GM10248 (cell line): ENCODE results near the gene RNGTT.
"Not testable (repeated sequence)": the region's sequence is repeated elsewhere in the genome, so short reads cannot be mapped to it uniquely, and the experiment has no call there.

ENCODE experiments used
- CTCF ChIA-PET: fragments of 300-600 bp; sonication (Branson Sonifier 250); formaldehyde crosslinking; extraction: SDS; loops from one replicate; lab custom pipeline; 2021; ENCODE audit warnings: antibody characterized with exemption; lab: Yijun Ruan, JAX
- POLR2A ChIA-PET: fragments of 350-650 bp; sonication (Branson Sonifier 250); formaldehyde crosslinking; extraction: SDS; loops from one replicate; lab custom pipeline; 2020; ENCODE audit warnings: antibody characterized with exemption; lab: Yijun Ruan, JAX
- DNase-seq: peaks from one replicate; pipeline ENCODE4 v3.0.0; 2012; ENCODE audit errors: extremely low spot score
- CTCF ChIP-seq: IDR thresholded peaks from 2 replicates; pipeline ENCODE4 v1.5.1; 2012; ENCODE audit warnings: mild to moderate bottlenecking, low read depth; ENCODE audit errors: extremely low read depth, missing control alignments, control extremely low read depth

Gene RNGTT

GRCh38 chr6:88987922-88988321 lies 24.5 kb upstream of the RNGTT start:
- DNase-seq: no peak
- ChIA-PET CTCF (interaction anchor here (0.8 to 1.1 kb wide), 2 partner anchors 13 to 16 kb away, joined by 3 read pairs; no protein-coding TSS in a partner anchor), POLR2A (no interaction called here)
- TF ChIP-seq CTCF: no peak

- DNase-seq: no peak
- TF ChIP-seq CTCF: no peak
- POLR2A ChIA-PET: no interaction called here
- CTCF ChIA-PET: interaction anchor here (1.4 to 3.9 kb wide), 2 partner anchors 12 to 14 kb away, joined by 3 to 14 read pairs; no protein-coding TSS in a partner anchor
Observed at GRCh38 chr6:88985901-88986300, 22.5 kb upstream of the RNGTT start.

GRCh38 chr6:88984606-88985005 lies 21.2 kb upstream of the RNGTT start:
- ChIA-PET POLR2A (no interaction called here), CTCF (interaction anchor here (0.9 to 3.9 kb wide), 9 partner anchors 8 to 625 kb away, joined by 3 to 25 read pairs (median 3); partner anchors contain the start of gene SRSF12)
- no peak for TF ChIP-seq CTCF
- no peak for DNase-seq

- CTCF ChIA-PET: interaction anchor here (0.9 to 3.9 kb wide), 19 partner anchors 9 to 626 kb away, joined by 3 to 25 read pairs (median 9); partner anchors contain the start of genes PNRC1, RNGTT and SRSF12
- no peak for DNase-seq
- POLR2A ChIA-PET: no interaction called here
- TF ChIP-seq CTCF: no peak
Observed at GRCh38 chr6:88984152-88984551, 20.7 kb upstream of the RNGTT start.

- ChIA-PET POLR2A (no interaction called here), CTCF (interaction anchor here (0.9 to 3.9 kb wide), 34 partner anchors 8 to 809 kb away, joined by 3 to 25 read pairs (median 6); partner anchors contain the start of genes PNRC1, RNGTT and SRSF12)
- TF ChIP-seq CTCF: peak; percentile 10
- DNase-seq: no peak
Observed at GRCh38 chr6:88983532-88983931, 20.1 kb upstream of the RNGTT start.

- DNase-seq: not testable (repeated sequence)
- POLR2A ChIA-PET: interaction anchor here (1.0 kb wide), 1 partner anchor 98 kb away, joined by 7 read pairs; the partner anchor contains the start of gene PNRC1
Observed at GRCh38 chr6:88983129-88983528, 19.7 kb upstream of the RNGTT start.

GRCh38 chr6:88982720-88983119 lies 19.3 kb upstream of the RNGTT start:
- TF ChIP-seq CTCF: peak; percentile 76
- POLR2A ChIA-PET: interaction anchor here (1.0 kb wide), 1 partner anchor 98 kb away, joined by 7 read pairs; the partner anchor contains the start of gene PNRC1
- DNase-seq: peak; percentile 55
- CTCF ChIA-PET: interaction anchor here (0.7 to 3.9 kb wide), 54 partner anchors 8 to 1866 kb away, joined by 3 to 25 read pairs (median 4); partner anchors contain the start of genes PM20D2, PNRC1 and RNGTT

More at GRCh38 chr6:88983129-88983528, 19.7 kb upstream of the RNGTT start:
- CTCF ChIA-PET: interaction anchor here (0.7 to 3.9 kb wide), 47 partner anchors 8 to 1867 kb away, joined by 3 to 25 read pairs (median 4); partner anchors contain the start of genes PM20D2, PNRC1 and RNGTT
